ENCODE measurements around the gene TFRC.
"Not testable (repeated sequence)": the region's sequence is repeated elsewhere in the genome, so short reads cannot be mapped to it uniquely, and the experiment has no call there.

The TFRC gene

DNA sequence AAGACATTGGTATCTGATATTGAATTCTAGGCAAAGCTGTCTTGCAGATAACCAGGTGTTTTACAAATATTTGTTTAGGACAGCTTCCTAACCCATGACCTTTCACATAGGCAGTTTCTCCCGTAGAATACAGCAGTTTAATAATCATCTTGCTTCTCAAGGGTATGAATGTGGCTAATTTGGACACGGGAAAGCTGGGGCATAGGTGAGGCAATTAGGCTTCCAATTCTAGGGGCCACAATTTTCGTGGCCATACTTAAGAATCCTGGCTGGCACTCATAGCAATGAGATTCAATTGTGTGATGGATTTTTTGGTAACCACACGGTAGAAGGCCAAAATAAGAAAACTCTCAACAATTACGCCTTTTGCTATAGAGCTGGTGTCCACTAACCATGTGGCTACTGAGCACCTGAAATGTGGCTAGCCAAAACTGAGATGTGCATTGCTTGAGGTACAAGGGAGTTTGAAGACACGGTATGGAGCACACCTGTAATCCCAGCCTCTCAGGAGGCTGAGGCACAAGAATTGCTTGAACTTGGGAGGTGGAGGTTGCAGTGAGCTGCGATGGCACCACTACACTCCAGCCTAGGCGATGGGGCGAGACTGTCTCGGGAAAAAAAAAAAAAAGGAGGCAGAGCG is 34.4 kb downstream of the TFRC start:
- no peak for DNase-seq (ENCODE audit: low read depth)
- no peak overlapping the region for H3K4me3 ChIP-seq (ENCODE audit: low read length)
- TF ChIP-seq, protein P1, sequence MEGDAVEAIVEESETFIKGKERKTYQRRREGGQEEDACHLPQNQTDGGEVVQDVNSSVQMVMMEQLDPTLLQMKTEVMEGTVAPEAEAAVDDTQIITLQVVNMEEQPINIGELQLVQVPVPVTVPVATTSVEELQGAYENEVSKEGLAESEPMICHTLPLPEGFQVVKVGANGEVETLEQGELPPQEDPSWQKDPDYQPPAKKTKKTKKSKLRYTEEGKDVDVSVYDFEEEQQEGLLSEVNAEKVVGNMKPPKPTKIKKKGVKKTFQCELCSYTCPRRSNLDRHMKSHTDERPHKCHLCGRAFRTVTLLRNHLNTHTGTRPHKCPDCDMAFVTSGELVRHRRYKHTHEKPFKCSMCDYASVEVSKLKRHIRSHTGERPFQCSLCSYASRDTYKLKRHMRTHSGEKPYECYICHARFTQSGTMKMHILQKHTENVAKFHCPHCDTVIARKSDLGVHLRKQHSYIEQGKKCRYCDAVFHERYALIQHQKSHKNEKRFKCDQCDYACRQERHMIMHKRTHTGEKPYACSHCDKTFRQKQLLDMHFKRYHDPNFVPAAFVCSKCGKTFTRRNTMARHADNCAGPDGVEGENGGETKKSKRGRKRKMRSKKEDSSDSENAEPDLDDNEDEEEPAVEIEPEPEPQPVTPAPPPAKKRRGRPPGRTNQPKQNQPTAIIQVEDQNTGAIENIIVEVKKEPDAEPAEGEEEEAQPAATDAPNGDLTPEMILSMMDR (IDR thresholded peaks at IDR 0.05; ENCODE audit: insufficient read depth, low read depth, low read length, missing control alignments): no peak

DNA sequence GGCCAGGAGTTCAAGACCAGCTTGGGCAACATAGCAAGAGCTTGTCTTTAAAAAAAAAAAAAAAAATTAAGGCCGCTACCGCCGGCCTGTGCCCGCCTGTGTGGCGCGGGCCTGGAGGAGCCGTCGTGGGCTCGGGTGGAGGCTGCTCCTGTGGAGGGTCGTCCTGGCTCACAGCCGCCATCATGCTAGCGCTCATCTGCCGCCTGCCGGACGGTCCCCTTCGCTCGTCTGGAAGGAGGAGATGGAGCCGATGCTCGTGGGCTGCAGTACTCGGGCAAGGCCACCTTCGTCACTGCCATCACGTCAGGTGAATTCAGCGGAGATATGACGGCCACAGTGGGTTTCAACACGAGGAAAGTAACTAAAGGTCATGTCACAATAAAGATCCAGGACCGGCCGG is 37.4 kb downstream of the TFRC start:
- TF ChIP-seq, protein P1 (IDR thresholded peaks at IDR 0.05; ENCODE audit: insufficient read depth, low read depth, low read length, missing control alignments): no peak
- DNase-seq (ENCODE audit: low read depth): no peak
- no peak overlapping the region for H3K4me3 ChIP-seq (ENCODE audit: low read length)

DNA sequence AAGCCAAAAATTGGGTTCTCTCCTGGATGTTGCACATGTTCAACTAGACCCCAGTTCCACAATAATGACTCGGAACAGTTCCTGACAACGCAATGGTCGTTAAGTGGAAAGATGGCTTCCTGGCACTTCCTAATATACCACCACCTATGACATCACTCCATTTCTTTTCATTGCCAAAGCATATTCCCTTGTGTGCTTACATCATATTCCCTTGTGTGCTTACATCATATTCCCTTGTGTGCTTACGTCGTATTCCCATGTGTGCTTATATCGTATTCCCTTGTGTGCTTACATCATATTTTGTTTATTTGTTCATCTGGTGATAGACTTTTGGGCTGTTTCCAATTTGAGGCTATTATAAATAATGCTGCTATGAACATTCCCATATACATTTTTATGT is 39.2 kb downstream of the TFRC start:
- TF ChIP-seq, protein P1 (IDR thresholded peaks at IDR 0.05; ENCODE audit: insufficient read depth, low read depth, low read length, missing control alignments): no peak
- no peak for DNase-seq (ENCODE audit: low read depth)
- H3K4me3 ChIP-seq (ENCODE audit: low read length): no peak overlapping the region

DNA sequence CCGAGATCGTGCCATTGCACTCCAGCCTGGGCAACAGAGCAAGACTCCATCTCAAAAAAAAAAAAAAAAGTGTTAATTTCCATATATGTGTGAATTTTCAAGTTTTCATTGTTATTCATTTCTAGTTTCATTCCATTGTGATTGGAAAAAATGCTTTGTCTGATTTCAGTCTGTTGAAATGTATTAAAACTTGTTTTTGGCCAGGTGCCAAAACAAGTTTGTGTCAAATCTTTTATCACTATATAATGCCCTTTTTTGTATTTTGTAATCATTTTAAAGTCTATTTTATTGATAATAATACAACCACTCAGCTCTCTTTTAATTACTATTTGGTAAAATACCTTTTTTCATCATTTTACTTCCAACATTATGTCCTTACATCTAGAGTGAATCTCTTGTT is 42.5 kb downstream of the TFRC start:
- no peak for DNase-seq (ENCODE audit: low read depth)

DNA sequence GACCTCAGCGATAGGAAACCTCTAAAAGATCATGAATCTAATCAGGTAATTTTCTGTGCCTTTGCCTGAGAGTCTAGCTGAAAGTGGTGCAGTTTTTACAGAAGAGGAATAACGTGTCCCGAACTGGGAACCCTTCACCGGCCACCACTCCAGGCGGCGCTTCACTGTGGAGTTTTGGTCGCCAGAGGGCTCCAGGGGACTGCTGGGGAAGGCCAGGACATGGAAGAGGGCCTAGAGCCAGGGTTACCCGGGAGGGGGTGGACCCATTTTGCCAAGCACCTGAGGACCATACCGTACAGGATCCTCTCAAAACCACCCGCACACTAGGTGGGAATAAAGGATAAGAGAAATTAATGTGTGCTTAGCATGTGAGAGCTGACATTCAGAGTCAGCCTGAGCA is 55.8 kb downstream of the TFRC start:
- DNase-seq (ENCODE audit: low read depth): peak; percentile 39
- H3K4me3 ChIP-seq (ENCODE audit: low read length): not testable (repeated sequence)
- TF ChIP-seq, protein P1 (IDR thresholded peaks at IDR 0.05; ENCODE audit: insufficient read depth, low read depth, low read length, missing control alignments): peak; percentile 57

More for the DNA sequence above, 42.5 kb downstream of the TFRC start:
- no peak overlapping the region for H3K4me3 ChIP-seq (ENCODE audit: low read length)
- TF ChIP-seq, protein P1 (IDR thresholded peaks at IDR 0.05; ENCODE audit: insufficient read depth, low read depth, low read length, missing control alignments): no peak

DNA sequence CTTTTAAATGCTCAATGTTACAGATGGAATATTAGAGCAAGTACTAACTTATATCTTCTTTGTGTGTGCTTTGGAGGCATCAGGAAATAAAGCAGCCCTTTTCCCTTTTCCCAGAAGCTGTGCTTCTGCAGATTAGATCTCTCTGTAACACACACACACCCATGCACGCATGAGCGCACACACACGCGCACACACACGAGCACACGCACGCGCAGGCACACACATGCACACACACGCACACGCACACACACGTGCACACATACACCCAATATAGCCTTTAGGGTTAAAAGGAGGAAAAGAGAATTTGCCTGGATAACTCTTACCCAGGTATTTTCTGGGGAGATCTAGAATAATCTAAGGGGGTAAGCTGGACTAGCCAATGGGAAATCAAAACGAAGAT is 56.9 kb downstream of the TFRC start:
- DNase-seq (ENCODE audit: low read depth): no peak
- H3K4me3 ChIP-seq (ENCODE audit: low read length): no peak overlapping the region
- TF ChIP-seq, protein P1 (IDR thresholded peaks at IDR 0.05; ENCODE audit: insufficient read depth, low read depth, low read length, missing control alignments): no peak

DNA sequence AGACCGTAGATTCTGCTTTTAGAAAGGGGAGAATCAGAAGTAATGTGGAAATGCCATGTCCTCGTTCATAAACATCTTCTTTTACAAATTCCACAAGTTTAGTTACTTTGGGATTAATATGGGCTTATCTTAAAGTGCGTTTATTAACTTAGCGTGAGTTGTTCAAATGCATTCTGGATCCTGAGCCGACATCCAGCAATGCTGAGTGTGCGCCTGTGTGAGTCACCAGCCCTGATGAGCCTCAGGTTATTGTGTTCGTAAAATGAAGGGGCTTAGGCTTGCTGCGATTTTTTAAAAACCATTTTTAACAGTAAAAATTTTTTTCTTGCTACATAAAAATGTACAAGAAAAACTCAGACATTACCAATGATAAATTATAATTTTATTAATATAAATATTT is 57.9 kb downstream of the TFRC start:
- no peak overlapping the region for H3K4me3 ChIP-seq (ENCODE audit: low read length)
- TF ChIP-seq, protein P1 (IDR thresholded peaks at IDR 0.05; ENCODE audit: insufficient read depth, low read depth, low read length, missing control alignments): no peak
- no peak for DNase-seq (ENCODE audit: low read depth)

DNA sequence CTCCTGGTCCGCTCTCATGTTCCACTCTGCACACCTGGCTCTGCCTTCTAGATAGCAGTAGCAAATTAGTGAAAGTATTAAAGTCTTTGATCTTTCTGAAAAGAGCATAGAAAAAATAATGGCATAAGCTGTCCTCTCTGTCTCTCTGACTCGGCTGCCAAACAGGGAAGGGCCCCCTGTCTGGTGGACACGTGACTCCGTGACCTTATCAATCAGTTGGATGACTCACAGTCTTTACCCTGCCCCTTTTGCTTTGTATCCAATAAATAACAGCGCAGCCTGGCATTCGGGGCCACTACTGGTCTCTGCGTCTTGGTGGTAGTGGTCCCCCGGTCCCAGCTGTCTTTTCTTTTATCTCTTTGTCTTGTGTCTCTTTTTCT is 59.4 kb downstream of the TFRC start:
- not testable (repeated sequence) for H3K4me3 ChIP-seq (ENCODE audit: low read length); DNase-seq (ENCODE audit: low read depth)

Data from epithelial cell of esophagus (primary cell).